SK-N-SH (cell line): ENCODE results near the gene CCDC71. TPM values are rescaled to one million over a fixed set of nuclear protein-coding genes. Genes with fewer than 3 reads are reported as not detected.

Experiments used
- CTCF ChIA-PET: fragments of 300-600, 350-600 bp; formaldehyde crosslinking; extraction: SDS; loops from one replicate; lab custom pipeline; 2021; lab: Yijun Ruan, JAX
- POLR2A ChIA-PET: fragments of 350-600 bp; sonication (Branson Sonifier 250); formaldehyde crosslinking; extraction: SDS; loops from one replicate; lab custom pipeline; 2020; ENCODE audit warnings: antibody characterized with exemption, inconsistent platforms; lab: Yijun Ruan, JAX
- DNase-seq: peaks from one replicate; pipeline ENCODE4 v3.0.0; 2012
- H2AFZ ChIP-seq: fragments of 200-600 bp; sonication (generic); 2 replicates; pipeline ENCODE4 v1.8.1; 2016; ENCODE audit warnings: antibody characterized with exemption, mild to moderate bottlenecking, low read depth
- H3F3A ChIP-seq: fragments of 200-600 bp; sonication (generic); replicated peaks from 2 replicates; pipeline ENCODE3; 2016; ENCODE audit warnings: antibody characterized with exemption, mild to moderate bottlenecking; ENCODE audit not compliant: insufficient read depth
- H3K27ac ChIP-seq, 2 experiments: fragments of 200-500 bp in 1 of 2; fragments of 200-600 bp in 1 of 2; sonication (Bioruptor generic) in 1 of 2; sonication (generic), shearing (Covaris generic) in 1 of 2; 2 replicates each; pipeline versions ENCODE4 v1.5.1 to v1.6.1; 2014 to 2016; ENCODE audit warnings: low read depth in 2 of 2, inconsistent platforms in 1 of 2, low read length in 1 of 2, mild to moderate bottlenecking in 1 of 2, mixed read lengths in 1 of 2
- H3K27me3 ChIP-seq: fragments of 200-600 bp; sonication (generic), shearing (Covaris generic); 2 replicates; pipeline ENCODE4 v1.6.1; 2016; ENCODE audit warnings: mixed run types; ENCODE audit not compliant: insufficient read depth
- H3K36me3 ChIP-seq, 2 experiments: fragments of 200-500 bp in 1 of 2; fragments of 200-600 bp in 1 of 2; sonication (Bioruptor generic) in 1 of 2; sonication (generic) in 1 of 2; replicated peaks in 1 of 2; 2 replicates each; pipeline versions ENCODE3 to v1.5.1; 2014 to 2016; ENCODE audit warnings: low read length in 1 of 2, mild to moderate bottlenecking in 1 of 2; ENCODE audit not compliant: insufficient read depth in 2 of 2, control insufficient read depth in 1 of 2
- H3K4me1 ChIP-seq, 2 experiments: fragments of 200-500 bp in 1 of 2; fragments of 200-600 bp in 1 of 2; sonication (Bioruptor generic) in 1 of 2; sonication (generic), shearing (Covaris generic) in 1 of 2; 2 replicates each; pipeline versions ENCODE4 v1.5.1 to v1.6.1; 2014 to 2016; ENCODE audit warnings: low read depth in 1 of 2, low read length in 1 of 2, mixed run types in 1 of 2; ENCODE audit not compliant: insufficient read depth in 2 of 2, control insufficient read depth in 1 of 2
- H3K4me2 ChIP-seq: fragments of 200-600 bp; sonication (generic), shearing (Covaris generic); 2 replicates; pipeline ENCODE4 v1.6.1; 2017; ENCODE audit warnings: mixed run types
- H3K4me3 ChIP-seq, 2 experiments: fragments of 200-500 bp in 1 of 2; fragments of 200-600 bp in 1 of 2; sonication (Bioruptor generic) in 1 of 2; sonication (generic), shearing (Covaris generic) in 1 of 2; 2 replicates each; pipeline versions ENCODE4 v1.5.1 to v1.8.1; 2014 to 2016; ENCODE audit warnings: low read depth in 2 of 2, inconsistent platforms in 1 of 2, low read length in 1 of 2, mild to moderate bottlenecking in 1 of 2, mixed read lengths in 1 of 2, moderate library complexity in 1 of 2
- H3K79me2 ChIP-seq: fragments of 200-600 bp; sonication (generic); 2 replicates; pipeline ENCODE4 v1.8.1; 2017; ENCODE audit warnings: mild to moderate bottlenecking; ENCODE audit not compliant: insufficient read depth
- H3K9ac ChIP-seq: fragments of 200-600 bp; sonication (generic); 2 replicates; pipeline ENCODE4 v1.6.1; 2017; ENCODE audit warnings: mixed run types
- H3K9me2 ChIP-seq: fragments of 200-600 bp; sonication (generic); 2 replicates; pipeline ENCODE4 v1.6.1; 2017; ENCODE audit warnings: mixed run types
- H3K9me3 ChIP-seq: fragments of 200-600 bp; sonication (generic); 2 replicates; pipeline ENCODE4 v1.6.1; 2017; ENCODE audit warnings: mixed run types, mild to moderate bottlenecking, moderate library complexity
- H4K20me1 ChIP-seq: fragments of 200-600 bp; sonication (generic); 2 replicates; pipeline ENCODE4 v1.6.1; 2017; ENCODE audit warnings: mild to moderate bottlenecking, mixed run types; ENCODE audit not compliant: insufficient read depth
- CHD2 ChIP-seq: fragments of 150-350 bp; IDR thresholded peaks from 2 replicates; pipeline ENCODE4 v1.6.1; 2018; ENCODE audit warnings: low read length; ENCODE audit not compliant: partially characterized antibody
- FOXJ3 ChIP-seq: sonication (generic); formaldehyde crosslinking; IDR thresholded peaks from 2 replicates; pipeline ENCODE4 v1.5.1; 2020; ENCODE audit warnings: mild to moderate bottlenecking, missing genetic modification reagents
- FOXM1 ChIP-seq: IDR thresholded peaks from 2 replicates; pipeline ENCODE4 v1.4.0; 2012; ENCODE audit warnings: low read depth, mild to moderate bottlenecking
- GABPA ChIP-seq: IDR thresholded peaks from 2 replicates; pipeline ENCODE4 v1.4.0; 2012; ENCODE audit warnings: low read depth, mild to moderate bottlenecking
- JUND ChIP-seq: IDR thresholded peaks from 2 replicates; pipeline ENCODE4 v1.4.0; 2012
- NFIC ChIP-seq: IDR thresholded peaks from 2 replicates; pipeline ENCODE4 v1.4.0; 2012; ENCODE audit warnings: borderline replicate concordance
- NRF1 ChIP-seq: IDR thresholded peaks from 2 replicates; pipeline ENCODE4 v1.6.1; 2012; ENCODE audit warnings: low read depth, mild to moderate bottlenecking, low read length
- RXRA ChIP-seq: IDR thresholded peaks from 2 replicates; pipeline ENCODE4 v1.4.0; 2012; ENCODE audit warnings: low read depth, mild to moderate bottlenecking, borderline replicate concordance
- SIN3A ChIP-seq: IDR thresholded peaks from 2 replicates; pipeline ENCODE4 v1.6.1; 2012; ENCODE audit warnings: low read depth, mild to moderate bottlenecking, low read length, moderate library complexity, borderline replicate concordance
- TAF1 ChIP-seq: IDR thresholded peaks from 2 replicates; pipeline ENCODE4 v1.6.1; 2012; ENCODE audit warnings: low read depth, mild to moderate bottlenecking, low read length, moderate library complexity, borderline replicate concordance
- TEAD4 ChIP-seq: IDR thresholded peaks from 2 replicates; pipeline ENCODE4 v1.4.0; 2012; ENCODE audit warnings: mild to moderate bottlenecking, borderline replicate concordance; ENCODE audit not compliant: insufficient read depth
- YY1 ChIP-seq: IDR thresholded peaks from 2 replicates; pipeline ENCODE4 v1.4.0; 2012; ENCODE audit warnings: low read depth, mild to moderate bottlenecking
- WGBS: methylation state at CpG from one replicate; pipeline ENCODE4 v1.1.6; 2017; ENCODE audit warnings: low lambda C conversion rate; 5-methylcytosine and 5-hydroxymethylcytosine counted together
- polyA plus RNA-seq, 3 experiments: library from polyadenylated mRNA; depleted of rRNA; stranded (reverse); fragments of >200 nt; gene quantifications; 2 replicates each; pipeline ENCODE4 v1.2.3, GENCODE V29; 2012
- TF ChIP-seq, protein P1 (sequence below): IDR thresholded peaks from 2 replicates; pipeline ENCODE4 v1.4.0; 2012; ENCODE audit warnings: low read depth
- TF ChIP-seq, protein P2 (sequence below): fragments of 150-350 bp; IDR thresholded peaks from 2 replicates; pipeline ENCODE4 v1.6.1; 2017; ENCODE audit warnings: antibody characterized with exemption, low read length, low read depth, borderline replicate concordance
- TF ChIP-seq, protein P3 (sequence below): IDR thresholded peaks from 2 replicates; pipeline ENCODE4; 2012
- TF ChIP-seq, protein P4 (sequence below): IDR thresholded peaks from 2 replicates; pipeline ENCODE4 v1.4.0; 2012; ENCODE audit warnings: low read depth, borderline replicate concordance
- TF ChIP-seq, protein P5 (sequence below): IDR thresholded peaks from 2 replicates; pipeline ENCODE4 v1.6.1; 2012; ENCODE audit warnings: mild to moderate bottlenecking, low read depth, low read length, moderate library complexity

The CCDC71 gene
- polyA plus RNA-seq, 1 of the 3 experiments (the other 2 are of a cell fraction), result 40.9 TPM

DNA sequence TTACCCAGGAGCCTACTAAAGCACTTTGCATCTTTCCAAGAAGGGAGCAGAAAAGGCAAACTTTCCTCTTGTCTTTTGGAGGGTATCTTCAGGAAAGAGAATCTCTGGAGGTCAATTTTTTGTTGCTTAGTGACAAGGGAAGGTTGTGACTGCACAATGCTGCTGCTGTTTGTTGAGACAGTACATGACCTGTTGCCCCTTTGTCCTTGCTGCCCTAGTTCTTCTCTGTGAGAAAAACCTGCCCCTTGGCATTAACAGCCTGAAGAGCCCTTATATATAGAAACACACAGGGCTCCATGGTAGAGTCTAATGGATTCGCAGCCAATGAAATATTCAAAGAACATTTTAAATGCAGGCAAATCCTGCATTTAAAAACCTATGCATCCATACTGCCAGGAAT lies 25.6 kb upstream of the CCDC71 start:
- Histone ChIP-seq H3K36me3 (no peaks in the 10 kb centered on the region), H3K4me1 (no peaks in the 10 kb centered on the region), H3K9ac (no peak overlapping the region), H3K9me2 (no peaks in the 10 kb centered on the region), H3K9me3 (no peaks in the 10 kb centered on the region), H3K27me3 (no peaks in the 10 kb centered on the region), H2AFZ (no peak overlapping the region), H4K20me1 (no peaks in the 10 kb centered on the region), H3K4me3 (no peak overlapping the region), H3K27ac (no peak overlapping the region), H3K79me2 (no peaks in the 10 kb centered on the region), H3K4me2 (no peak overlapping the region), H3F3A (no peaks in the 10 kb centered on the region)
- TF ChIP-seq, protein P1, sequence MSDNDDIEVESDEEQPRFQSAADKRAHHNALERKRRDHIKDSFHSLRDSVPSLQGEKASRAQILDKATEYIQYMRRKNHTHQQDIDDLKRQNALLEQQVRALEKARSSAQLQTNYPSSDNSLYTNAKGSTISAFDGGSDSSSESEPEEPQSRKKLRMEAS, result no peak
- TF ChIP-seq, protein P2, sequence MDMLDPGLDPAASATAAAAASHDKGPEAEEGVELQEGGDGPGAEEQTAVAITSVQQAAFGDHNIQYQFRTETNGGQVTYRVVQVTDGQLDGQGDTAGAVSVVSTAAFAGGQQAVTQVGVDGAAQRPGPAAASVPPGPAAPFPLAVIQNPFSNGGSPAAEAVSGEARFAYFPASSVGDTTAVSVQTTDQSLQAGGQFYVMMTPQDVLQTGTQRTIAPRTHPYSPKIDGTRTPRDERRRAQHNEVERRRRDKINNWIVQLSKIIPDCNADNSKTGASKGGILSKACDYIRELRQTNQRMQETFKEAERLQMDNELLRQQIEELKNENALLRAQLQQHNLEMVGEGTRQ, result no peak
- no peak for TF ChIP-seq FOXM1
- TF ChIP-seq NFIC, result no peak
- TF ChIP-seq, protein P3, sequence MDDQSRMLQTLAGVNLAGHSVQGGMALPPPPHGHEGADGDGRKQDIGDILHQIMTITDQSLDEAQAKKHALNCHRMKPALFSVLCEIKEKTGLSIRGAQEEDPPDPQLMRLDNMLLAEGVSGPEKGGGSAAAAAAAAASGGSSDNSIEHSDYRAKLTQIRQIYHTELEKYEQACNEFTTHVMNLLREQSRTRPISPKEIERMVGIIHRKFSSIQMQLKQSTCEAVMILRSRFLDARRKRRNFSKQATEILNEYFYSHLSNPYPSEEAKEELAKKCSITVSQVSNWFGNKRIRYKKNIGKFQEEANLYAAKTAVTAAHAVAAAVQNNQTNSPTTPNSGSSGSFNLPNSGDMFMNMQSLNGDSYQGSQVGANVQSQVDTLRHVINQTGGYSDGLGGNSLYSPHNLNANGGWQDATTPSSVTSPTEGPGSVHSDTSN, result no peak
- no peak for TF ChIP-seq JUND
- no peak for TF ChIP-seq SIN3A
- no peak for TF ChIP-seq YY1
- no peak for TF ChIP-seq CHD2
- TF ChIP-seq TEAD4, result no peak
- TF ChIP-seq, protein P4, sequence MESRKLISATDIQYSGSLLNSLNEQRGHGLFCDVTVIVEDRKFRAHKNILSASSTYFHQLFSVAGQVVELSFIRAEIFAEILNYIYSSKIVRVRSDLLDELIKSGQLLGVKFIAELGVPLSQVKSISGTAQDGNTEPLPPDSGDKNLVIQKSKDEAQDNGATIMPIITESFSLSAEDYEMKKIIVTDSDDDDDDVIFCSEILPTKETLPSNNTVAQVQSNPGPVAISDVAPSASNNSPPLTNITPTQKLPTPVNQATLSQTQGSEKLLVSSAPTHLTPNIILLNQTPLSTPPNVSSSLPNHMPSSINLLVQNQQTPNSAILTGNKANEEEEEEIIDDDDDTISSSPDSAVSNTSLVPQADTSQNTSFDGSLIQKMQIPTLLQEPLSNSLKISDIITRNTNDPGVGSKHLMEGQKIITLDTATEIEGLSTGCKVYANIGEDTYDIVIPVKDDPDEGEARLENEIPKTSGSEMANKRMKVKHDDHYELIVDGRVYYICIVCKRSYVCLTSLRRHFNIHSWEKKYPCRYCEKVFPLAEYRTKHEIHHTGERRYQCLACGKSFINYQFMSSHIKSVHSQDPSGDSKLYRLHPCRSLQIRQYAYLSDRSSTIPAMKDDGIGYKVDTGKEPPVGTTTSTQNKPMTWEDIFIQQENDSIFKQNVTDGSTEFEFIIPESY, result no peak
- TF ChIP-seq, protein P5, sequence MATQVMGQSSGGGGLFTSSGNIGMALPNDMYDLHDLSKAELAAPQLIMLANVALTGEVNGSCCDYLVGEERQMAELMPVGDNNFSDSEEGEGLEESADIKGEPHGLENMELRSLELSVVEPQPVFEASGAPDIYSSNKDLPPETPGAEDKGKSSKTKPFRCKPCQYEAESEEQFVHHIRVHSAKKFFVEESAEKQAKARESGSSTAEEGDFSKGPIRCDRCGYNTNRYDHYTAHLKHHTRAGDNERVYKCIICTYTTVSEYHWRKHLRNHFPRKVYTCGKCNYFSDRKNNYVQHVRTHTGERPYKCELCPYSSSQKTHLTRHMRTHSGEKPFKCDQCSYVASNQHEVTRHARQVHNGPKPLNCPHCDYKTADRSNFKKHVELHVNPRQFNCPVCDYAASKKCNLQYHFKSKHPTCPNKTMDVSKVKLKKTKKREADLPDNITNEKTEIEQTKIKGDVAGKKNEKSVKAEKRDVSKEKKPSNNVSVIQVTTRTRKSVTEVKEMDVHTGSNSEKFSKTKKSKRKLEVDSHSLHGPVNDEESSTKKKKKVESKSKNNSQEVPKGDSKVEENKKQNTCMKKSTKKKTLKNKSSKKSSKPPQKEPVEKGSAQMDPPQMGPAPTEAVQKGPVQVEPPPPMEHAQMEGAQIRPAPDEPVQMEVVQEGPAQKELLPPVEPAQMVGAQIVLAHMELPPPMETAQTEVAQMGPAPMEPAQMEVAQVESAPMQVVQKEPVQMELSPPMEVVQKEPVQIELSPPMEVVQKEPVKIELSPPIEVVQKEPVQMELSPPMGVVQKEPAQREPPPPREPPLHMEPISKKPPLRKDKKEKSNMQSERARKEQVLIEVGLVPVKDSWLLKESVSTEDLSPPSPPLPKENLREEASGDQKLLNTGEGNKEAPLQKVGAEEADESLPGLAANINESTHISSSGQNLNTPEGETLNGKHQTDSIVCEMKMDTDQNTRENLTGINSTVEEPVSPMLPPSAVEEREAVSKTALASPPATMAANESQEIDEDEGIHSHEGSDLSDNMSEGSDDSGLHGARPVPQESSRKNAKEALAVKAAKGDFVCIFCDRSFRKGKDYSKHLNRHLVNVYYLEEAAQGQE, result no peak
- TF ChIP-seq RXRA, result no peak
- TF ChIP-seq NRF1, result no peak
- TF ChIP-seq TAF1, result no peak
- no peak for TF ChIP-seq FOXJ3 (CRISPR knock-in tag)
- no peak for TF ChIP-seq GABPA
- 82% methylated on average over 1 of the region's 1 CpG for WGBS
- no peak for DNase-seq
- POLR2A ChIA-PET, result interaction anchor here (1.1 kb wide), 1 partner anchor 12 kb away, joined by 5 read pairs; no protein-coding TSS in a partner anchor
- CTCF ChIA-PET, result no interaction called here
